ENCODE data around the gene MSX1.

The MSX1 gene

GRCh38 chr4:4868758-4869723 is 9.6 kb downstream of the MSX1 start:
- no peak overlapping the region for H3K9ac ChIP-seq (ENCODE audit: low read depth, low read length)
- no peaks in the 10 kb centered on the region for H3K36me3 ChIP-seq (ENCODE audit: control insufficient read depth, insufficient read depth, low read length)
- H3K4me3 ChIP-seq (ENCODE audit: low read depth, low read length): peak overlapping the region; percentile 30
- peaks cover 5% of the 10 kb centered on the region for H3K4me1 ChIP-seq (ENCODE audit: control insufficient read depth, insufficient read depth, low read length)
- H3K9me3 ChIP-seq (ENCODE audit: control insufficient read depth, insufficient read depth, low read length): no peaks in the 10 kb centered on the region
- H3K27me3 ChIP-seq (ENCODE audit: control insufficient read depth, insufficient read depth, low read length): peaks cover 100% of the 10 kb centered on the region

- Histone ChIP-seq H3K4me1 (ENCODE audit: control insufficient read depth, insufficient read depth, low read length) (peaks cover 5% of the 10 kb centered on the region), H3K9ac (ENCODE audit: low read depth, low read length) (no peak overlapping the region), H3K4me3 (ENCODE audit: low read depth, low read length) (peak overlapping the region; percentile 30), H3K36me3 (ENCODE audit: control insufficient read depth, insufficient read depth, low read length) (no peaks in the 10 kb centered on the region), H3K9me3 (ENCODE audit: control insufficient read depth, insufficient read depth, low read length) (no peaks in the 10 kb centered on the region), H3K27me3 (ENCODE audit: control insufficient read depth, insufficient read depth, low read length) (peaks cover 100% of the 10 kb centered on the region)
Measured at GRCh38 chr4:4869731-4870571, 10.5 kb downstream of the MSX1 start.

GRCh38 chr4:4870576-4871241 is 11.2 kb downstream of the MSX1 start:
- Histone ChIP-seq H3K4me3 (ENCODE audit: low read depth, low read length) (peak overlapping the region; percentile 30), H3K9me3 (ENCODE audit: control insufficient read depth, insufficient read depth, low read length) (no peaks in the 10 kb centered on the region), H3K9ac (ENCODE audit: low read depth, low read length) (no peak overlapping the region), H3K27me3 (ENCODE audit: control insufficient read depth, insufficient read depth, low read length) (peaks cover 100% of the 10 kb centered on the region), H3K36me3 (ENCODE audit: control insufficient read depth, insufficient read depth, low read length) (no peaks in the 10 kb centered on the region), H3K4me1 (ENCODE audit: control insufficient read depth, insufficient read depth, low read length) (peaks cover 5% of the 10 kb centered on the region)

GRCh38 chr4:4871242-4871572 is 11.7 kb downstream of the MSX1 start:
- no peaks in the 10 kb centered on the region for H3K36me3 ChIP-seq (ENCODE audit: control insufficient read depth, insufficient read depth, low read length)
- H3K4me3 ChIP-seq (ENCODE audit: low read depth, low read length): peak overlapping the region; percentile 30
- peaks cover 100% of the 10 kb centered on the region for H3K27me3 ChIP-seq (ENCODE audit: control insufficient read depth, insufficient read depth, low read length)
- no peak overlapping the region for H3K9ac ChIP-seq (ENCODE audit: low read depth, low read length)
- peaks cover 5% of the 10 kb centered on the region for H3K4me1 ChIP-seq (ENCODE audit: control insufficient read depth, insufficient read depth, low read length)
- H3K9me3 ChIP-seq (ENCODE audit: control insufficient read depth, insufficient read depth, low read length): no peaks in the 10 kb centered on the region

GRCh38 chr4:4871573-4872313 is 12.3 kb downstream of the MSX1 start:
- Histone ChIP-seq H3K9ac (ENCODE audit: low read depth, low read length) (no peak overlapping the region), H3K4me3 (ENCODE audit: low read depth, low read length) (peak overlapping the region; percentile 30), H3K36me3 (ENCODE audit: control insufficient read depth, insufficient read depth, low read length) (no peaks in the 10 kb centered on the region), H3K27me3 (ENCODE audit: control insufficient read depth, insufficient read depth, low read length) (peaks cover 97% of the 10 kb centered on the region), H3K4me1 (ENCODE audit: control insufficient read depth, insufficient read depth, low read length) (peaks cover 5% of the 10 kb centered on the region), H3K9me3 (ENCODE audit: control insufficient read depth, insufficient read depth, low read length) (no peaks in the 10 kb centered on the region)

- Histone ChIP-seq H3K9ac (ENCODE audit: low read depth, low read length) (no peak overlapping the region), H3K27me3 (ENCODE audit: control insufficient read depth, insufficient read depth, low read length) (peaks cover 96% of the 10 kb centered on the region), H3K36me3 (ENCODE audit: control insufficient read depth, insufficient read depth, low read length) (no peaks in the 10 kb centered on the region), H3K4me1 (ENCODE audit: control insufficient read depth, insufficient read depth, low read length) (peaks cover 5% of the 10 kb centered on the region), H3K9me3 (ENCODE audit: control insufficient read depth, insufficient read depth, low read length) (no peaks in the 10 kb centered on the region), H3K4me3 (ENCODE audit: low read depth, low read length) (peak overlapping the region; percentile 30)
Measured at GRCh38 chr4:4872314-4872903, 12.9 kb downstream of the MSX1 start.

GRCh38 chr4:4873203-4873602 is 13.7 kb downstream of the MSX1 start:
- H3K4me3 ChIP-seq (ENCODE audit: low read depth, low read length): peak overlapping the region; percentile 26
- H3K27me3 ChIP-seq (ENCODE audit: control insufficient read depth, insufficient read depth, low read length): peaks cover 94% of the 10 kb centered on the region
- H3K9me3 ChIP-seq (ENCODE audit: control insufficient read depth, insufficient read depth, low read length): no peaks in the 10 kb centered on the region

GRCh38 chr4:4874254-4874653 is 14.8 kb downstream of the MSX1 start:
- Histone ChIP-seq H3K27me3 (ENCODE audit: control insufficient read depth, insufficient read depth, low read length) (peaks cover 94% of the 10 kb centered on the region), H3K4me3 (ENCODE audit: low read depth, low read length) (no peak overlapping the region), H3K9ac (ENCODE audit: low read depth, low read length) (no peak overlapping the region), H3K36me3 (ENCODE audit: control insufficient read depth, insufficient read depth, low read length) (no peaks in the 10 kb centered on the region), H3K4me1 (ENCODE audit: control insufficient read depth, insufficient read depth, low read length) (peaks cover 3% of the 10 kb centered on the region), H3K9me3 (ENCODE audit: control insufficient read depth, insufficient read depth, low read length) (no peaks in the 10 kb centered on the region)

More at GRCh38 chr4:4873203-4873602, 13.7 kb downstream of the MSX1 start:
- peaks cover 5% of the 10 kb centered on the region for H3K4me1 ChIP-seq (ENCODE audit: control insufficient read depth, insufficient read depth, low read length)
- H3K9ac ChIP-seq (ENCODE audit: low read depth, low read length): no peak overlapping the region
- no peaks in the 10 kb centered on the region for H3K36me3 ChIP-seq (ENCODE audit: control insufficient read depth, insufficient read depth, low read length)

- Histone ChIP-seq H3K9me3 (ENCODE audit: control insufficient read depth, insufficient read depth, low read length) (no peaks in the 10 kb centered on the region), H3K4me3 (ENCODE audit: low read depth, low read length) (no peak overlapping the region), H3K27me3 (ENCODE audit: control insufficient read depth, insufficient read depth, low read length) (peaks cover 91% of the 10 kb centered on the region), H3K4me1 (ENCODE audit: control insufficient read depth, insufficient read depth, low read length) (peaks cover 3% of the 10 kb centered on the region), H3K9ac (ENCODE audit: low read depth, low read length) (no peak overlapping the region), H3K36me3 (ENCODE audit: control insufficient read depth, insufficient read depth, low read length) (no peaks in the 10 kb centered on the region)
Measured at GRCh38 chr4:4875147-4875546, 15.7 kb downstream of the MSX1 start.

- no peak overlapping the region for H3K4me3 ChIP-seq (ENCODE audit: low read depth, low read length)
- H3K27me3 ChIP-seq (ENCODE audit: control insufficient read depth, insufficient read depth, low read length): peaks cover 87% of the 10 kb centered on the region
Measured at GRCh38 chr4:4875611-4876010, 16.1 kb downstream of the MSX1 start.

More at GRCh38 chr4:4875611-4876010, 16.1 kb downstream of the MSX1 start:
- H3K9ac ChIP-seq (ENCODE audit: low read depth, low read length): no peak overlapping the region
- H3K4me1 ChIP-seq (ENCODE audit: control insufficient read depth, insufficient read depth, low read length): no peaks in the 10 kb centered on the region
- no peaks in the 10 kb centered on the region for H3K36me3 ChIP-seq (ENCODE audit: control insufficient read depth, insufficient read depth, low read length)
- no peaks in the 10 kb centered on the region for H3K9me3 ChIP-seq (ENCODE audit: control insufficient read depth, insufficient read depth, low read length)
